ENCODE data around the gene CCDC102A. TPM values are rescaled to one million over a fixed set of nuclear protein-coding genes. Genes with fewer than 3 reads are reported as not detected.

The CCDC102A gene
- total RNA-seq, result 9.1 and 10.9 TPM in 2 replicates

DNA sequence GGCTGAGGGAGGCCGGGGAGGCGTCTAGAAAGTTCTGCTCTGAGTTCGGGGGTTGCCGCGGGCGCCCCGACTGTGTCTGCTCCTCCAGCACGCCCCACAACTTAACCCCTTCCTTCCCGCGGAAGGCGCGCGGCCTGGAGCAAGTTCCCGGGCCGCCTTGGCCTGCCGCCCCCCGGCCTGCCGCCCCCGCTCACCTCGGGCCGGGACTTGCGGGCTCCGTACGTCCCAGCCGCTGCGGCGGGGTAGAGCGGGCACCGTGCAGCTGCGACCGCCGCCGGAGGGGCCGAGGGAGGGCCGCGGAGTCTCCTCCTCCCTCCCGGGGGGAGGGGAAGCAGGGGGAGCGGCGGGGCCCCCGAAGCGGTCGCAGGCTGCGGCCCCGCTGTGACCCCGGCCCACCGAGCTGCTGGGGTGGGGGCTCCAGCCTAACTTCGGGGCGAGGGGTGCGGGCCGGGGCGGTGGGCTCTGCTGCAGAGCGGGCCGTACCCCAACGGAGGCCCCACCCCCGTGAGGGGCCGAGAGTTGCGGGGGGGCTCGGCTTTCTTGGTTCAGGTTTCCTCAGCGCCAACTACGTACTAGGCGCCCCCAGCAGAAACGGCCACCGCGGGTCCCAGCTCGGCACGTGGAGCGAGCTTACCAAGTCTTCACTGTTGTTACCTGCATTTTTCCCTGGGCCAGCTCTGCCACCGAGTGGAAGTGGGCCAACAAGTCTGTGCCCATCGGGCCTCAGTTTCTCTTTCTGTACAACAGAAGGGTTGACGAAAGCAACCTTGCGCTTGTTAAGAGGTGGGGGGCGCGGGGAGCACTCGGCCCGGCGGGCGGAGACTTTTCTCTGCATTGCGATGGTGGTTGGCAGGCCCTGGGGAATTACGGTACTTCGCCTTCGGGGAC lies at the start of gene CCDC102A:
Gene CCDC102A (minus strand): TSS at position 266 of the 888 bp plus-strand sequence. CDS start 7,394 bp downstream, outside the sequence.

DNA sequence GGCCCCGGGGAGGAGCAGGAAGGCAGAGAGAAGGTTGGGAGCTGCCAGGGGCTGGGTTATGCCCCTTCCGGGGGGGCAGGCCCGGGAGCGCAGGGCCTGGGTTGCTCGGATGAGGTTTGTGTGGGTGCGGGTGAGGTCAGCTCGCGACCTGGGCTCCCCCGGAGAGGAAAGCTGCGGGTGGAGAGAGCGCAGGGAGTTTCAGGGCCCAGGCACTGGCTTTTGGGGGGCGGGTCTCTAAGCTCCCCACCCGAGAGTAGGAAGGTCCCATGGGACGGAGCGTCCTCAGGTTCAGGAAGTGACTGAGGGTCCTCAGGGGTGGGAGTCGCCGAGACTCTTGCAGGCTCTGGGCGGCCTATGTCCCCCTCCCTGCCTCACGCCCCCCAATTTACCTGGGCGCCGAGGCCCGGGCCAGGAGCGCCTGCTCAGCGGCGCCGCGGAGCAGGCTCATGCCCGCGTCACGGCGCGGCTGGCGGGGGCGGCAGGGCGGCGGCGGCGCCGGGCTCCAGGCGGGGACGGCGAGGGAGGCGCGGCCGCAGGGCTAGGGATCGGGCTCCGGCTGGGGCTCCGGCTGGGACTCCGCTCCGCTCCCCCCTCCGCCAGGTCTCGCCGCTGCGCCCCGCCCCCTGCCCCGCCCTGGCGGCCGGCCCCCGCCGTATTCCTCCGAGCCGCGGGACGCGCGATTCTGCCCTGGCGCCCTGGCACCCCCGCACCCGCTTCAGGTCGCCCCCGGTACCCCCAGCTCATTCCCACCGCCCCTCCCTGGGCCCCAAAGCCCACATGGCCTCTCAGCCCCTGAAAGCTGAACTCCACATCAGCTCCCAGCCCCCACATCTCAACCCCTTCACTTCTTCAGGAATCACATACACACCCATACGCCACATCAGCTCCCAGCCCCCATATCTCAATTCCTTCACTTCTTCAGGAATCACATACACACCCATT lies 50.2 kb downstream of the CCDC102A start, which contains the start of gene DOK4:
Gene DOK4 (minus strand): TSS at position 578 of the 942 bp plus-strand sequence. CDS start 6,986 bp downstream, outside the sequence.

DNA sequence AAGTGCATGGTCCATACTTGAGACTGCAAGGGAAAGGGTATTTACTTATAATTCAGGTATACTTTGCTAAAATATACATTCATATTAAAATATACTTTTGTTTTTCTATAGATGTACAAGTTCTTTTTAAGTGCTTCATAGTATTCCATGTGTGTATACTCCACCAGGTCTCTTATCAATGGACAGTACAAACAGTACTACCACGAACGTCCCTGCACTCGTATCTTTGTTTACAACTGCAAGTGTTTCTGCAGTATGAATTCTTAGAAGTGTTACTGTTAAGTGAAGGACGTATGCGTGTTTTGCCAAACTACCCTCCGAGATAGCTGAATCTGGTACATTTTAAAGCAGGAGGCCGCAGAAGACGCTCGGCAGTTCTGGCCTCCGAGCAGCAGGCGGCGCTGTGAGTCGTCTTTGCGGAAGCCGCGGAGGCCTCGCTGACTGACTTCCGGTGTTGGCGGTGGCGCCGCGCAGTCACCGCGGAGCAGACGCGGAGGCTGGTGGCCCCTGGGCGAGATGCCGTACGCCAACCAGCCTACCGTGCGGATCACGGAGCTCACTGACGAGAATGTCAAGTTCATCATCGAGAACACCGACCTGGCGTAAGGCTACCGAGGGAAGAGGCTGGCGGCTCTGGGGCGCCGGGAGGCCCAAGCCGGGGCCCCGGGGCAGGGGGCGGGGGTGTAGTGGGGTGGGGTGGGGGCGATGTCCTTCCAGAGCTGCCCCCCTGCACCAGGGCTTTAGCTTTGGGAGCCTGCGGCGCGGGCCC lies 74.0 kb downstream of the CCDC102A start, which contains the start of gene POLR2C:
Gene POLR2C (plus strand): TSS at position 471 of the 769 bp plus-strand sequence. CDS start 46 bp downstream, at position 517.

Other genes with a start within 250 kb of the CCDC102A start
- gene CCL22, start 177.8 kb downstream of the CCDC102A start, total RNA-seq, result not detected in 2 replicates
- gene CX3CL1, start 164.1 kb downstream of the CCDC102A start, total RNA-seq, result 0.17 TPM in 1 of 2 replicates, not detected in the other
- gene CCL17, start 131.8 kb downstream of the CCDC102A start, total RNA-seq, result not detected in 2 replicates
- 29.0 and 35.3 TPM in 2 replicates for gene CIAPIN1, start 89.2 kb downstream of the CCDC102A start, total RNA-seq
- gene COQ9, start 89.1 kb downstream of the CCDC102A start, total RNA-seq, result 35.7 and 41.9 TPM in 2 replicates
- 91.3 and 92.8 TPM in 2 replicates for gene POLR2C, start 73.9 kb downstream of the CCDC102A start, total RNA-seq
- 18.2 and 19.6 TPM in 2 replicates for gene DOK4, start 50.1 kb downstream of the CCDC102A start, total RNA-seq
- not detected in 2 replicates for gene ADGRG5, start 6.1 kb upstream of the CCDC102A start, total RNA-seq
- gene ADGRG1, start 92.1 kb upstream of the CCDC102A start, total RNA-seq, result 1.8 TPM in 2 replicates
- gene ADGRG3, start 131.7 kb upstream of the CCDC102A start, total RNA-seq, result not detected in 2 replicates
- gene DRC7, start 158.2 kb upstream of the CCDC102A start, total RNA-seq, result not detected in 2 replicates
- 30.3 and 33.1 TPM in 2 replicates for gene KATNB1, start 199.2 kb upstream of the CCDC102A start, total RNA-seq

Data from bronchus fibroblast of lung (primary cell).